SH-SY5Y (cell line): ENCODE measurements around the gene RNF168.

Experiments used
- GATA2 ChIP-seq: IDR thresholded peaks from 2 replicates; pipeline ENCODE4 v1.6.1; 2011; ENCODE audit warnings: mild to moderate bottlenecking, low read depth, low read length
- GATA3 ChIP-seq: IDR thresholded peaks from 2 replicates; pipeline ENCODE4 v1.6.1; 2011; ENCODE audit warnings: low read depth, mild to moderate bottlenecking, low read length, moderate library complexity

DNA sequence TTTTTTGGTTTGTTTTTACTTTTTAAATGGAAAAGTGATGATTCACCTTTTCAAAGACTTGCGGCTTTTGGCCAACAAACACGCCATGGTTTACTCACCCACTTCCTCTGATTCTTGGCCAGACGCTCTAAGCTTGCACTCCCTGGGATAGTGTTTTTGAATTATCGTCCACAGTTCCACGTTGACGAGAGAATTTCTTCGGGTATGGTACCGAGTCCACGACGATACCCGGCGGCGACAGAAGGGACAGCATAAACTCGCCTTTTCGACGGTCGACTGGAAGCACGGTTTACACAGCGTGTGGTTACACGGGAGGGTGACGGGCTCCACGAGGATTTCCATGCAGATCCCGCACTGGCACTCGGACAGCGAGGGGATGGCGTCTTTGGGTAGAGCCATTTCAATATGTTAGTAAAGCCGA is 783 bp downstream of the RNF168 start:
- TF ChIP-seq GATA2 (no peak), GATA3 (no peak)
